ENCODE data around the gene TEX53.

Gene TEX53

GRCh38 chr9:114681594-114682332 lies 24.2 kb upstream of the TEX53 start, which contains the start of gene TEX48:
TEX48 (minus strand) TSS chr9:114682192; CDS start chr9:114671723, 10,469 bp downstream.
- Histone ChIP-seq H3K27ac (peak within 1 kb of the TSS in 1 of 21 experiments; percentile 16), H3K4me3 (no peak within 1 kb of the TSS)

DNA sequence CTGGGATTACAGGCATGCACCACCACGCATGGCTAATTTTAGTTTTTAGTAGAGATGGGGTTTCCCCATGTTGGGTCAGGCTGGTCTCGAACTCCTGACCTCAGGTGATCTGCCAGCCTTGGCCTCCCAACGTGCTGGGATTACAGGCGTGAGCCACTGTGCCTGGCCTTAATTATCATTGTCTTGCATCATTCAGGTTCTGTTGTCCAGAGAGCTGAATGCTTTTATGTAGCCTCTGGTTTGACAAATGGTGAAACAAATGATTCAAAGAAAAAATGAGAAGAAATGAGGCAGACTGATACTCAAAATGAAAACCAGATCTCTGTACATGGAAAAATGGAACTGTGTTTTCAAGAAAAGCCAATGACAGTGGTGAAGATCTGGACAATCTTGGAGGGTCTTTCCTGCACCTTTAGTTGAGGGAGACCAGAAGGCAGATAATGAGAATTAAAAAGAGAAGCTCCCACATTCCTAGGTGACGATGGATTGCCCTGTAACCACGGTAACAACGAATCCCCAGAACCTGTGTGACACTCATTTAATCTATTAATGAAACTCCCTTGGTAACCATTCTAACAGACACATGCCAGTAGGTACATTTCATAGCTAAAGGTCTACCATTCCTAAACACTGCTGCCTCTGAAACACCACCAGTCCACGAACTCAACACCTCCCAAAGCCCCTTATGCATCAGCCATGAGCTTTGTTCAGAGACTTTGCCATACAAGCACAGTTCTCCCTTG lies 22.8 kb upstream of the TEX53 start:
- no peak overlapping the region for H3K4me3 ChIP-seq
- no peak overlapping the region for H3K27ac ChIP-seq

- H3K27ac ChIP-seq, result no peak overlapping the region
- H3K4me3 ChIP-seq, result no peak overlapping the region
Measured at GRCh38 chr9:114678795-114679194, 21.2 kb upstream of the TEX53 start.

GRCh38 chr9:114678130-114678529 lies 20.5 kb upstream of the TEX53 start:
- H3K27ac ChIP-seq, result peak overlapping the region in 1 of 21 experiments; percentile 61
- H3K4me3 ChIP-seq, result no peak overlapping the region

- H3K4me3 ChIP-seq, result no peak overlapping the region
Measured at GRCh38 chr9:114677418-114677817, 19.8 kb upstream of the TEX53 start.

GRCh38 chr9:114676901-114677300 lies 19.3 kb upstream of the TEX53 start:
- H3K27ac ChIP-seq, result no peak overlapping the region
- H3K4me3 ChIP-seq, result no peak overlapping the region

More at GRCh38 chr9:114677418-114677817, 19.8 kb upstream of the TEX53 start:
- peak overlapping the region in 1 of 21 experiments; percentile 61 for H3K27ac ChIP-seq

GRCh38 chr9:114674798-114675540 lies 17.4 kb upstream of the TEX53 start:
- Histone ChIP-seq H3K4me3 (no peak overlapping the region), H3K27ac (no peak overlapping the region)

DNA sequence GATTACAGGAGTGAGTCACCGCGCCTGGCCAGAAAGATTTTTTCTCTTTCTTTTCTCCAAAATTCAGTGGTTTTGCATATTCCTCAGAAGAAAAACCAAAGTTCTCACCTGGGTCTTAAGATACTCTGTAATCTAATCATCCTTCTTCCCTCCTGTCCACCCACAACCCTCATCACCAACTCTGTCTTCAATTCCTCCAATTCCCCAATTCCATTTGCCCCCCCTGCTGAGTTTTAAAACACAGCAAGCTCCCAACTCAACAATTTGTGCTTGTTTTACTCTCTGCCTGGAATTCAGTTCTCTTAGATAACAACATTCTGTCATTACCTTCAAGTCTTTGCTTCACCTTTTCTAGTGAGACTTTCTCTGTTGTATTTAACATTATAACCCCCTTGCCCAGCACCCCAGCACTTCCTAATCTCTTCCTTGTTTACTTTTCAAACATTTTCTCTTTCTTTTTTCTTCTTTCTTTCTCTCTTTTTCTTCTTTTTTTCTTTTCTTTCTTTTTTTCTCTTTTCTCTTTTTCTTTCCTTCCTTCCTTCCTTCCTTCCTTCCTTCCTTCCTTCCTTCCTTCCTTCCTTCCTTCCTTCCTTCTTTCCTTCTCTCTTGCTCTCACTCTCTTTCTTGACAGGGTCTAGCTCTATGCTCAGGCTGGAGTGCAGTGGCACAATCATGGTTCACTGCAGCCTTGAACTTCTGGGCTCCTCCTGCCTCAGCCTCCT lies 16.6 kb upstream of the TEX53 start:
- Histone ChIP-seq H3K27ac (no peak overlapping the region), H3K4me3 (no peak overlapping the region)

- Histone ChIP-seq H3K27ac (no peak overlapping the region), H3K4me3 (no peak overlapping the region)
Measured at GRCh38 chr9:114671605-114672004, 14.0 kb upstream of the TEX53 start.

- H3K4me3 ChIP-seq, result no peak overlapping the region
- no peak overlapping the region for H3K27ac ChIP-seq
Measured at GRCh38 chr9:114669961-114670360, 12.4 kb upstream of the TEX53 start.

GRCh38 chr9:114668146-114668545 lies 10.5 kb upstream of the TEX53 start:
- no peak overlapping the region for H3K27ac ChIP-seq
- no peak overlapping the region for H3K4me3 ChIP-seq

DNA sequence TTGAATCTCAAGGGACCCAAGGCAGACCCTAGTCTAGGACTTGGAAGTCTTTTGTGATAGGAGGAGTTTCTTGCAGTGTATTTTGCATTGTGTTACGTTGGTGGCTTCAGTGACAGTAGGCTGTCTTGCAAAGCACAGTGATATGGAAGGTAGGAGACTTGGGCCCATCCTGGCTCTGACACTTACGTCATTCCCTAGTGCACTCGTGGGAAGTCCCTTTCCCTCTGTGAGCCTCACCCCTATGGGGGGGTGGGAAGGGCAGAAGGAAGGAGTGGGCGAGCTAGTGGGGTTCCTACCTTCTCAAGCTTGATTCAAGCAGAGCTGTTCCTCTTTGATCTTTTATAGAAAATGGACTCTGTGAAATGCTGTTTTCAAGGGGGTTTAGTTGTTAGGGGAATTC lies 9.2 kb upstream of the TEX53 start:
- H3K27ac ChIP-seq, result no peak overlapping the region
- H3K4me3 ChIP-seq, result no peak overlapping the region

GRCh38 chr9:114666401-114666800 lies 8.8 kb upstream of the TEX53 start:
- no peak overlapping the region for H3K4me3 ChIP-seq
- H3K27ac ChIP-seq, result no peak overlapping the region

- no peak overlapping the region for H3K4me3 ChIP-seq
- H3K27ac ChIP-seq, result no peak overlapping the region
Measured at GRCh38 chr9:114664181-114664580, 6.6 kb upstream of the TEX53 start.

DNA sequence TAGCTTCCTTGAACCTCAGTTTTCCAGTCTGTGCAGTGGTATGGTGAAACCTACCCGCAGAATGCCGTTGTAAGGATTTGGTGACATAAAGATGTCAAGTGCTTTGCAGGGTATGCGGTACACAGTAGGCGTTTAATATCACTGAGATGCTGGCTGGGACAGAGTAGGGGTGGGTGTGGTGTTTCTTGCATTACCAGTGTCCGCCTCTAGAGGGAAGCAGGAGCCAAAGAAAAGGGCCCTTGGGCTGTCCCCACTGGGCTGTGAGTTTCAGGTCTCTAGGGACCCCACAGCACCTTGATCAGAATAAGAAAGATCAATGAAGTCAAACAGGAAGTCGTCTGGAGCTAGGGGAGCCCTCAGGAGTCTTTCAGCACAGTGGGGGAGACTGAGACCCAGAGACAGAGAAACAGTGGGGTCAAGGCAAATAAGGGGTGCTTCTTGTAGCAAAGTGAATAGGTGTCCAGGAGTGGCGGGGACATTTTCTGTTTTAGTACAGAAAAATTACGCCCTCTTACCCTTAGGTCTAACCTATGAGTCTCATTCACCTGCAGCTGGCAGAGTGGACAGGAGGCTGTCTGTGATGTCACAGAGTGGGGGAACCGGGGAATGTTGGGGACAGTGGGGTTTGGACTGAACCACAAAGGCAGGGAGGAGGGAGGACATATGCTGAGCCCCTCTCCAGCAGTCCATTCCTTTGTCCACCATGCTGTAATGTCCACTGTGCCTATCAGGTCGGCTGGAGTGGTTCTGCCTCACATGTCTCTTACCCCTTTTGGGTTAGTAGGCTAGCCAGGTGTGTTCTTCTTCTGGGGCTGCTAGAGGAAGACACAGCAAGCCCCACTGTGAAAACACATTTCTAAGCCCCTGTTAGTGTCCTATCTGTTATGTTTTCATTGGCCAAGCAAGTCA lies 4.7 kb upstream of the TEX53 start:
- no peak overlapping the region for H3K27ac ChIP-seq
- no peak overlapping the region for H3K4me3 ChIP-seq

DNA sequence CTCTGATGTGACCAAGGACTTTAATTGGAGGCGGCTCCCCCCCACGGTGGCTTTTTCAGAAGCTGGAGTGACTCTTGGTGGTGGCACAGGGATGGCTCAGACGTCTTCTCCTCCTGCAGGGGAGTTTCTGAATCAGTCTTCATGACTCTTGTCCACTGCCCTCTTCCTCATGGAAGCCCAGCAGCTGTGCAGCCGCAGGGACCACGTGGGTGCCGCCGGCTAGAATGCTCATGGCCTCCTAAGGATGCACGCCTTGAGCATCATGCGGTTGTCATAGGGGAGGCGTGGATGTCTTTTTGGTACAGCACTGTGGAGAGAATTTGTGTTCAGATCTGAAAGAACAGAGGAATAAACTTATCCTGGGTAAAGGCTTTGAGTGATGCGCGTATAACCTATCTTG lies 1.3 kb downstream of the TEX53 start:
- Histone ChIP-seq H3K4me3 (no peak overlapping the region), H3K27ac (no peak overlapping the region)

DNA sequence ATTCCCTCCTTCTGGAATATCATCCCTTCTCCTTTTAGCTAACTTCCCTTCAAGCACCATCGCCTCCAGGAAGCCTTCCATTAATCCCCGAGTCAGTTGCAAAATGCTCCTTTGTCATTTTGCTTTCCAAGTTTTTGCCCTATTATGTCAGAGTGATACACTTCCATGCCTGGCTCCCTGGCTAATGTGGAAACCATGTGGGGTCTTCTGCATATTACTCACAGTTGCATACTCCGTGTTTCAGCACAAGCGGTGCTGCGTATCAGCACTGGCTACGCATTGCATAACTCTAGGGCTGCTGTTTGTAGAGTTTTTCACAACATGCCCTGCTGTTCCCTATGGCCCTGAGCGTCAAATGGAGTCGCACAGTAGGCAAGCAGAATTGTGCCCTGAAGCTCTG lies 1.9 kb downstream of the TEX53 start:
- Histone ChIP-seq H3K27ac (no peak overlapping the region), H3K4me3 (no peak overlapping the region)

DNA sequence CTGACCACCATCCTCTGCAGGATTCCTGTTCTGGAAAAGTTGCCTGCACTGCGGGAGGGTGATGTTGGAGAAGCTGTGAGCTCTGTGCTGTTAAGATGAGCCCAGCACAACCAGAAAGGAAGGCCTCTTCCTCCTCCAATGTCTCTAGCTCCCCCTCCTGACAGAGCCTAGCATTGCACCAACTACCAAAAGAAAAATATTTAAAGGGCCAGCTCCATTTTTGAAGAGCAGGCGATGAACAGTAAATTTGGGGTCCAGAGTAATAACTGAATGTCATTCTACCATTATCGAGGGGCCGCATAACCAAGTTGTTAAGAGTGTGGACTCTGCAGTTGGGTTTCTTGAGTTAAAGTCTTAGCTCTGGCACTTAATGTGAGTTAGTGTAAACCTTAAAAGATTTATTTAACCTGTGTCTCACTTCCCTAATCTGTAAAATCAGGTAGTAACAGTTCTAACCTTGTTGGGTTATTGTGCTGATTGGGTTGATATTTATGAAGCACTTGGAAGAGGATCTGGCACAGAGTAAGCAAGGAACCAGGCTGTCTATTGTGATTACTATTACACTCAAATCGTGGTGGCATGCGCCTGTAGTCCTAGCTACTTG lies 3.9 kb downstream of the TEX53 start:
- peak overlapping the region in 8 of 21 experiments; percentile 5 to 57 (median 44) for H3K27ac ChIP-seq
- H3K4me3 ChIP-seq, result no peak overlapping the region

Measured in skin epidermis (tissue), 12 donors.